GM18526 (cell line): ENCODE results near the gene KATNAL2.

Source experiments
- POLR2A ChIP-seq: IDR thresholded peaks from 3 replicates; pipeline ENCODE4 v1.6.1; 2011; ENCODE audit not compliant: insufficient read length; ENCODE audit errors: extremely low read depth

The KATNAL2 gene

DNA sequence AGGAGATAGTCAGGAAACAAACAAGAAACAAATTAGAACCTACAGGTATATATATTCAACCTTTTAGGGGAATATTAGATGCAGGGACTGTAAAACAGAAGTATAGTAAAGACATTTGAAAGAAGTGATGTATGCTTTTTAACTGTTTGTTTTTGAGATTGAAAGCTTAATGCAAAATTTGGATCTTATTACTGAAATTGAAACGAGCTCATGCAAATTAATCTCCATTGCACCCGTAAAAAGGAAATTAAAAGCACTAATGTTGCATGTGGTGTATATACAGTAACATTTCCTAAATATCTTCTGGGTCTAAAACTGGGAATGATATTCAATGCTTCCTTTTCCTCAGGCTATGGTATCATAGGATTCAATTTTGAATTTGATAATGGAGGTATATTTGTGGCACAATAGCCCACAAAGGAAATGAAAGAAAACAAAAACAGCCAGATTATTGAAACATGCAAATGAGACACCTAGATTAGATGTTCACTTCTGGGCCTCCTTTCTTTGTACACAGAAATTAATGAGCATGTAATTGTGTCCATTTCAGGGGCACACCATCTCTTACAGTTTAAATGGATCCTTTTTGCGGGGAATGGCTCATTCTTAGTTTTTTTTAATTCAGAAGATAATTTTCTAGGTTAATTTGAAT, 119.7 kb downstream of the KATNAL2 start:
- no peak for TF ChIP-seq POLR2A

DNA sequence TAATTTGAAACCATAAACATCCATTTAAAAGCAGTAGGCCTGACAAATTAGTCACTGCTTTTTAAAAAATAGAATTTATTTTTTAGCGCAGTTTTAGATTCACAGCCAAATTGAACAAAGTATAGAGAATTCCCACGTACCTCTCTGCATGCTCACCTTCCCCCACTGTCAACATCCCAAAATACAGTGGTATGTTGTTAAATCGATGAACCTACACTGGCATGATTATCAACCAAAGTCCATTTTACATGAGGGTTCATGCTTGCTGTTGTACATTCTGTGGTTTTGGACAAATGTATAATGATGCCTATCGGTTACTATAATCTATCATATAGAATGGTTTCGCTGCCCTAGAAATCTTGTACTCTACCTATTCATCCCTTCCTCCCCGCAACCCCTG, 123.6 kb downstream of the KATNAL2 start:
- TF ChIP-seq POLR2A, result no peak

DNA sequence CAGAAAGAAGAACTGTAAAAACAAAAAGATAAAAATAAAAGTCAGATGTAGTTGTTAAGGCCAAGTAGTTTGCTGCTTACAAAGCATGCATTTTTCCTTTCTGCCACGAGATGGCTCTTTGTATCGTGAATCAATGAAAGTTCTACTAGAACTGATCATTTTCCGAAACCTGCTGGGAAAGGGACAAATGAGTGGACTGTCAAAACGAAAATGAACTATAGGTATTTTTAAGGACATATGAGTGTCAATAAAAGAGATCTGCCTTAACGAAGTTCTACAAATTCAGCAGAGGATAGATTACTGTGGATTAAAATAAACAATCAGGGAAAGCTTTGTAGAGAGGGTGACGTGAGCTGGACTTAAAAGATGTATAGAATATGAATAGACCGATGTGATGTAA, 133.1 kb downstream of the KATNAL2 start:
- TF ChIP-seq POLR2A, result no peak

DNA sequence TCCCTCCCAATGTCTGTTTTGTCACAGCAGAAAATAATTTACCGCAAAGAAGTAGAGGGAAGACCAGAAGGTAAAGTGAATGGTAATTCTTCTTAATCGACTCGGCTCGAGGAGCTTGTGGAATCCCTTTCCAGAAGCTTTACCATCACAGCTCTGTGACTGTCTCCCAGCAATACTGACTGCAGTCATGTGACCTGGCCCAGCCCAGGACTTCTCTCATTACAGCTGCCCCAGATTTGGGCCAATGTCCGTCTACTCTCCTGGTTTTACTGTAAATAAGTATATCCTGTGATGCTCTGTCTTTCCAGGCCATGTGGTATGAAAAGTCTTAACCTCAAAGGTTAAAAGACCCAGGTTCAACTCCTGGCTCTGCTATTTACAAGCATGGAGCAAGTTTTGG, 137.0 kb downstream of the KATNAL2 start:
- TF ChIP-seq POLR2A, result no peak

DNA sequence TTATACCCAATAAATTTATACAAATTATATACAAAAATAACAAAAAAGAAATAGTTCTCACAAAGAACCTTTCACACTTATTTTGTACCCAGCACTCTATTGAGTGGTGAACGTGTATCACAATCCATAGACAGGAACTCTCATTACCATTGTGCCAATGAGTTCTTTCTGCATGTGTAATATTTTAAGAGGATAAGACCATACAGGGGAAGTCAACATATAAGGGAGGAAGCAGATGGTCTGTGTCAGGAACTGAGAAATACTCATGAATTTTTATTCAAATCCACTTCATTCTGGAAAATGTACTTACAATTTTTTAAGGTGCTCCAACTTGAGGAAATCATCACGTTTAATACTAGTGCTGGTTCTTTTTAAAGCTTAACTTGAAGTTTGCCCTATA, 145.1 kb downstream of the KATNAL2 start:
- no peak for TF ChIP-seq POLR2A

DNA sequence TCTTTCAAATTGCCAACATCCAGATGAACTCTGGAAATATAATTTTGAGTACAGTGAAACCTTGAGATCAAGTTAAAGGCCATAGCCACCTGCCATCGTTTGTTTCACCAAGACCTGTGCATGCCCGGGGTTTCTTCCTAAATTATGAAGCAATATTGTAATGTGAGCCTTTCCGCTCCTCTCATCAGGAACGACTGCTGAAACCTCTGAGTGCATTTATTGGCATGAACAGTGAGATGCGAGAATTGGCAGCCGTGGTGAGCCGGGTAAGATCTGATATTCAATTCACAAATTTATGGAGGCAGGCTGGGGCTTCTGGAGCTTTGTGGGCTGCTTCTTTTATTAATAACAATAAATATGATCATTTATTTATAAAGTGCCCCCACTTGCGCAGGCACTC, 145.7 kb downstream of the KATNAL2 start:
- no peak for TF ChIP-seq POLR2A

DNA sequence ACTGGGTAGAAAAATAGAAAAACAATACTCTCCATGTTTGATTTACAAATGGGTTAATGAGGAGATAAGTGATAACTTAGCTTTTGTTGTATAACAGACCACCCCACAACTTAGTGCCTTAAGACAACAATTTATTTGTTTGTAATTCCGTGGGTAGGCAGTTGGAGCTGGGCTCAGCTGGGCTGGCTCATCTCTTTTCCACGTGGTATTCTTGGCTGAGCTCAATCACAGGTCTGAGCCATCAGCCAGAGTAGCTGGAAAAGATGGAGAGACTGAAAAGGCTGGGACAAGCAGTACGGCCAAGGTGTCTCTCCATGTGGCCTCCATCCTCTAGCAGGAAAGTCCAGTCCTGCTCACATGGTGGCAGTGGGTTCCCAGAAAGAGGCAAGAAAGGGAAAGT, 150.2 kb downstream of the KATNAL2 start:
- TF ChIP-seq POLR2A, result no peak

DNA sequence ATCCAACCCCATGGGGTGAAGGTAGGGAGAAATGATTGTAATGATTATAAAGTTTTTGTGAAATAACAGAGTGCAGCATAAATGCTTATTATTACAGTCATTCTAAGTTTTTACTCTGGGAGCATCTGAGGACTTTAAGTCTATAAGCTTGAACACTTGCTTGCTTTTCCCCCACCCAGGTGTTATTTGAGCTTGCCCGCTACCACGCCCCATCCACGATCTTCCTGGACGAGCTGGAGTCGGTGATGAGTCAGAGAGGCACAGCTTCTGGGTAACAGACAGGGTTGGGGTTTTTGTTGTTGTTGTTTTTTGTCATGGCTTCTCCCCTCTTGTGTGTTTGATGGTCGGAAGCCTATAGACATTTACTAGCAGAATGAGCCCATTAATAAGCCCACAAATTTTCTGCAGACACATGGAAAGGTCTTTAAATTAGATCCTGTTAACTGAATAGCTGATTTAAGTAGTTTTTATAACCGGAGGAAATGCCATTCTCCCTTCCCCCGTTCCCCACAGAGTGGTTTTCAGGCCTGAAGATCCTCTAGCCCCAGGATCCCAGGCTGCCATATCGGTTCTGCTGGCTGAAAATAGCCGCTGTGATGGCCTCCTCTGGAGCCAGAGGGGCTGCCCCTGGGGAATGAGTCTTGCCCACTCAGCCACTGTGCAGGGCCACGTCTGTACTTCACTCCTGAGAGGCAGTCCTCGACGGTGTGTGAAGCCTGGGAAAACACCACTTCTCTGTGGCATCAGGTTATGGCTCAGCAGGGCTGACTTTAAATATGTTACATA, 157.9 kb downstream of the KATNAL2 start:
- TF ChIP-seq POLR2A, result no peak

DNA sequence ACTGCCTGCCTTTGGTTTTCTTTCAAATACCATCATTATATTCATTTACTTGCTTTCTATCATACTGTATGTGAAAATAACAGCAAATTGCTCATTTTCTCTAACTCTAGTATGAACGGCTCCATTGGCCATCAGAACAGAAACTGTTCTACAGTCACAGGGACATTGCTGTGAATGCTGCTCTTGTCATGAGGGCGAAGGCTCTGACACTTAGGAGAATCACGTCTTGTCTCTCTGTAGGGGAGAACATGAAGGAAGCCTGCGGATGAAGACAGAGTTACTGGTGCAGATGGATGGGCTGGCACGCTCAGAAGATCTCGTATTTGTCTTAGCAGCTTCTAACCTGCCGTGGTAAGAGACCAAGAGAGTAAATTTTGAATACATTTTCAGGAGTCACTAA, 159.7 kb downstream of the KATNAL2 start:
- TF ChIP-seq POLR2A, result no peak

DNA sequence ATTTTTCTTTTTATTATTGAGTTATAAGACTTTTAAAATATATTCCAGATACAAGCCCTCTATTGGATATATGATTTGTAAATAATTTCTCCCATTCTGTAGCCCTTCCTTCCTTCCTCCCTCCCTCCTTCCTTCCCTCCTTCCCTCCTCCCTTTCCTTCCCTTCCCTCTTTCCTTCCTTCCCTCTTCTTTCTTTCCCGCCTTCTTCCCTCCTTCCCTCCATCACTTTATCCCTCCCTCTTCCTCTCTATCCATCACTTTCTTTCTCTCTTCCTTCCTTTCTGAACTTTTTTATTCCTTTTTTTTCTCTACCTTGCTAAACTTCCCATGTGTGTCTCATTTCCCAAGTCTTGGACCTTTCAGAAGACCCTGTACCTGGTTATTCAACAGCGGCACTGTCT, 163.5 kb downstream of the KATNAL2 start:
- no peak for TF ChIP-seq POLR2A

DNA sequence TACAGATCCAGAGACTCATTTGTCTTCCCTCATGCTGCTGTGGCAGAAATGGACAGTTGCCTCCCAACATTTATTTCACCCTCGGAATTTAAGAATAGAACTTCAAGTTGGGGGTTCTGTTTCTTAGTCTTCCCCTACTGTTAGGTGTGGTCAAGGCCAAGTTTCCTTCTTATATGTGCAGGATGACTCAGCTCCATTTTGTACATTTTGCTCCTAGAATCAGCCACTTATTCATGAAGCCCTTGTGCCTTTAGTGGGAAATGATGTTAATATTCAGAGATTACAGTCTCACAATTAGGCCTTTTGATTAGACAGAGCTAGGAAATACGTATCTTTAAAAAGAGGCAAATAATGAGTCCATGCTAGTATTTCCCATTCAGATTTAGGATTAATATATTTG, 164.2 kb downstream of the KATNAL2 start:
- TF ChIP-seq POLR2A, result no peak

DNA sequence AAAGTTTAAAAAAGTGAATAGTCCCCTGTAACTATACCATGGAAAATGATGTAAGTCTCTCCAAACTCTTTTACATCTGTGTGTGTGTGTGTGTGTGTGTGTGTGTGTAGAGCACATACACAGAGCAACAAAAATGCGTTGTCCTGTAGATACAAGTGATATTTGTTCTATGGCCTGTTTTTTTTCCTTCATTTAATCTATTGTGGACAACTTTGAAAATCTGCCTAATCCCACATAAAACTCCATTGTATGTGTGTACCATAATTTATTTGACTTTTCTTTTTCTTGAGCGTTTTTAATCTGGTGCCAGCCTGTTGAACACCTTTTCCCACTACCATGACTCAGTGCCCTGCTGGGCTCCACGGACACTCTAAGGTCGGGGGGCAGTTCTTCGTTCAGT, 170.3 kb downstream of the KATNAL2 start:
- no peak for TF ChIP-seq POLR2A

DNA sequence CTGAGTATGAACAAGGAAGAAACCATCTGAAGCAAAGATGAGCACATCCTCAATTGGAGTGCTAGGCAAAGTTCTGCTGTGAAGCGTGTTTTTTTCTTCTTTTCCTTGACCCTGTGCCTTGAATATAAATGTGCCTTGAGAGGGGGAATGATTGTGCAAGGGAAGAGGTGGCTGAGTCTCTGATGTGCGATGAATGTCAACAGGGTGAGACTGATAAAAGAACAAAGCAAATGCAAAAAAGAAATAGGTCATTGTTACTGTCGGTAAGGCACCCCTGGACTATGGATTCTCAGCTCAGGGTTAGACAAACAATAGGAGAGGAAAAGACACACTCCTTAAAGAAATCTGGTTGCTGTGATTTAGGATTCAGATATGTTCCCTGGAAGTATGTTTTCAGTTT, 178.4 kb downstream of the KATNAL2 start:
- TF ChIP-seq POLR2A, result no peak

DNA sequence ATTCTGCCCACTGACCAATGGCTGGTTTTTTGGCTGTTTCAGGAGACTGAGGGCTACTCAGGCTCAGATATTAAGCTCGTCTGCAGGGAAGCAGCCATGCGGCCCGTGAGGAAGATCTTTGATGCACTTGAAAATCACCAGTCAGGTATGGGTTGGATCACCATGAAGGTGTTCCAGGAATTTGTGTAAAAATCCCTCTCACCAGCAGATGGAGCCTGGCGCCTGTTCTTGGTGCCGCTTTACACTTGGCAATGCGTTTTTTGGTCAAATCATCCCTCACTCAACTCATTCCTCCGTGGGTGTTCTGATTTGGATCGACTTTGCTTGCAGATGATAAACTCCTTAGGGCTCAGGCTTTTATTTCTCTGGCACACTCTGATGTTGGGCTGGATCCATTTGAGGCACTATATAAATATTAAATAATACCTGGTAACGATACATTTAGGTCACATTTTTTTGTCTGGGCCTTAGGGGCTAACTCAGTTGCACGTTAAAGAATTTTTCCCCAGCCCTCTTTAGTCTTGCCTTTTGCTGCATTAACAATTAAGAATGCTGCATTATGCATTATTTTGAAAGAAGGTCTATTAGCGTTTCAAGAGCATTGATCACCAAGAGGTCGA, 182.9 kb downstream of the KATNAL2 start:
- TF ChIP-seq POLR2A, result no peak

DNA sequence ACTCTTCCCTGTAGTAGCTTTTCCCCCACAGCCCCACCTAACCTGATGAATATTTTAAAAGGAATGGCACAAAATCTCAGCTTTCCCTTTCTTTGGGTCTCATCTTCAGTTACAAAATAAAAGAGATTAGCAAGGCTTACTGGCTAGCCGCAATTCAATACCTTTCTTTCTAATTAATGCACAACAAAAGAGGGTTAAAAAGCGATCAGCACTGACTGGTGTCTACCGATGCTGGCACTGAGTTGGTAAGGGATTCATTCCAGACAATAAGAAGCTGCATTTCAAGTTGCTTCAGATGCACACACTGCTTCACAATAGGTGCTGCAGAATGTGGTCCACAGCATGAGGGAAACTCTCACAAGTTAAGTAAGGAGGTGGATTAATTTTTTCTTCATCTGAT, 191.0 kb downstream of the KATNAL2 start:
- no peak for TF ChIP-seq POLR2A

DNA sequence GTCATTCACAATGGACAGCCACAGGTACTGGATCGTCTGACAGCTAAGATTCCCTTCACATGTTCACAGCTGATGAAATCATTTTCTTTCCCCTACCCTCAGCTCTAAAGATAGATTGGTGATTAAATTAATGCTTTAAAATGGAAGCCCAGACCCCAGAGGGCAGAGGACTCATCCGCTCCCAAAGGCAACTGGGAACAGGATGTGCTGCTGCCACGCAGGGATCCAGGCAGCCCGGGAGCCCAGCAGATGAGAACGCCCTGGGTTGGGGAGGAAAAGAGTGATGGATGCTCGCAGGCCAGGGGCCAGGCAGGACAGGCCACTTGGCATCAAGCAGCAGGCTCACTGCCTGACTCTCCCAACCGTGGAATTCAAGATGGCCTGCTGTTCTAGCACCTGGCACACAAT, 191.6 kb downstream of the KATNAL2 start:
- TF ChIP-seq POLR2A, result no peak
